K562 (cell line): Measurements from ENCODE around the gene KCNG4. TPM values are rescaled to one million over a fixed set of nuclear protein-coding genes. Genes with fewer than 3 reads are reported as not detected.

Experiments used
- BCL6 ChIP-seq: fragments of 250-450 bp; sonication (Bioruptor Pico); IDR thresholded peaks from 2 replicates; pipeline ENCODE4 v1.4.0; 2020
- BCLAF1 ChIP-seq, 2 experiments: fragments of 450-650 bp in 1 of 2; IDR thresholded peaks; 2 replicates each; pipeline ENCODE4 v1.6.1; 2011 to 2017; ENCODE audit warnings: low read depth in 2 of 2, antibody characterized with exemption in 1 of 2, borderline replicate concordance in 1 of 2, low read length in 1 of 2, mild to moderate bottlenecking in 1 of 2, mixed read lengths in 1 of 2; ENCODE audit not compliant: control insufficient read depth in 1 of 2
- CHD2 ChIP-seq: IDR thresholded peaks from 2 replicates; pipeline ENCODE4 v1.6.1; 2011; ENCODE audit warnings: low read depth, low read length
- GTF2F1 ChIP-seq: IDR thresholded peaks from 2 replicates; pipeline ENCODE4 v1.6.1; 2011; ENCODE audit warnings: low read depth, low read length, improper control_type of control experiment
- GTF3C2 ChIP-seq: IDR thresholded peaks from 3 replicates; pipeline ENCODE4 v1.6.1; 2011; ENCODE audit warnings: borderline replicate concordance, mild to moderate bottlenecking, moderate library complexity; ENCODE audit not compliant: insufficient read length; ENCODE audit errors: extremely low read depth
- MNT ChIP-seq, 2 experiments: fragments of 450-650 bp; conservative IDR thresholded peaks; 2 replicates each; pipeline ENCODE4 v1.6.1; 2017; ENCODE audit warnings: mild to moderate bottlenecking in 2 of 2, moderate library complexity in 2 of 2
- MTF1 ChIP-seq: fragments of 250-450 bp; sonication (Bioruptor Pico); IDR thresholded peaks from 2 replicates; pipeline ENCODE4 v1.9.0; 2021; ENCODE audit warnings: moderate library complexity, mild to moderate bottlenecking, inconsistent platforms, borderline replicate concordance
- RBM14 ChIP-seq: fragments of 200-400 bp; formaldehyde crosslinking; IDR thresholded peaks from 2 replicates; pipeline ENCODE4 v1.6.1; 2018; ENCODE audit warnings: low read depth, mild to moderate bottlenecking, low read length, moderate library complexity, borderline replicate concordance; ENCODE audit not compliant: insufficient read depth
- RBM25 ChIP-seq: fragments of 200-400 bp; formaldehyde crosslinking; IDR thresholded peaks from 2 replicates; pipeline ENCODE4 v1.6.1; 2018; ENCODE audit warnings: low read length, low read depth, moderate library complexity; ENCODE audit not compliant: severe bottlenecking
- RREB1 ChIP-seq: fragments of 250-450 bp; sonication (Bioruptor Pico); IDR thresholded peaks from 2 replicates; pipeline ENCODE4 v1.4.0; 2020
- TBL1XR1 ChIP-seq, 2 experiments: IDR thresholded peaks; 2 replicates each; pipeline ENCODE4 v1.6.1; 2012; ENCODE audit warnings: improper control_type of control experiment in 2 of 2, low read length in 2 of 2, mild to moderate bottlenecking in 1 of 2
- TCF7L2 ChIP-seq: fragments of 150-350 bp; IDR thresholded peaks from 2 replicates; pipeline ENCODE4 v1.6.1; 2016; ENCODE audit warnings: low read depth, mild to moderate bottlenecking, low read length, moderate library complexity
- ZFP1 ChIP-seq: fragments of 450-650 bp; formaldehyde crosslinking; IDR thresholded peaks from 2 replicates; pipeline ENCODE4 v1.4.0; 2020; ENCODE audit warnings: mild to moderate bottlenecking, mixed read lengths
- polyA plus RNA-seq, 8 experiments: library from polyadenylated mRNA; depleted of rRNA in 4 of 8; stranded (reverse) in 5 of 8; unstranded in 3 of 8; fragments of >200 nt; fragmentation: Nextera tagmentation in 2 of 8; fragmentation: Illumina TruSeq in 1 of 8; extraction: Ambion mirVana in 2 of 8; extraction: Trizol in 1 of 8; gene quantifications; 2 replicates each; pipeline versions ENCODE4 v1.2.1 to v1.2.3, GENCODE V29; 2011 to 2014; ENCODE audit warnings: inconsistent platforms in 1 of 8, missing spikeins in 1 of 8
- total RNA-seq, 7 experiments: library from RNA; depleted of rRNA in 6 of 7; stranded (reverse); fragments of >200 nt in 6 of 7; fragmentation: Illumina TruSeq in 2 of 7; extraction: Trizol in 2 of 7; gene quantifications; 2 replicates each; pipeline versions ENCODE4 v1.2.1 to v1.2.3, GENCODE V29; 2011 to 2021; ENCODE audit warnings: low replicate concordance in 1 of 7

Gene KCNG4
- total and polyA plus RNA-seq, 9 of the 15 experiments (the other 6 are each of a cell fraction or from before 2014, with no cell fraction given) = not detected

GRCh38 chr16:84190731-84191388 is 49.0 kb downstream of the KCNG4 start, which contains the start of gene ADAD2 (continued):
- TF ChIP-seq RREB1 (CRISPR knock-in tag) (no peak), CHD2 (peak; percentile 76), BCLAF1 (IDR thresholded peaks at IDR 0.05; ENCODE audit: borderline replicate concordance in 1 of 2, control insufficient read depth in 1 of 2, low read depth in 2 of 2, low read length in 1 of 2) (no peak), MTF1 (CRISPR knock-in tag) (no peak), RBM14 (no peak), GTF3C2 (no peak), BCL6 (no peak), GTF2F1 (no peak), TCF7L2 (no peak), ZFP1 (CRISPR knock-in tag) (no peak), MNT (conservative IDR thresholded peaks at IDR 0.05) (no peak), TBL1XR1 (IDR thresholded peaks at IDR 0.05; ENCODE audit: low read length in 2 of 2) (no peak), RBM25 (no peak)
